ENCODE data around the gene ATP2B2. TPM values are rescaled to one million over a fixed set of nuclear protein-coding genes. Genes with fewer than 3 reads are reported as not detected.
"Not testable (repeated sequence)": the region's sequence is repeated elsewhere in the genome, so short reads cannot be mapped to it uniquely, and the experiment has no call there.

ATP2B2 gene
- total and polyA plus RNA-seq, 5 experiments from 2014 or later: not detected

DNA sequence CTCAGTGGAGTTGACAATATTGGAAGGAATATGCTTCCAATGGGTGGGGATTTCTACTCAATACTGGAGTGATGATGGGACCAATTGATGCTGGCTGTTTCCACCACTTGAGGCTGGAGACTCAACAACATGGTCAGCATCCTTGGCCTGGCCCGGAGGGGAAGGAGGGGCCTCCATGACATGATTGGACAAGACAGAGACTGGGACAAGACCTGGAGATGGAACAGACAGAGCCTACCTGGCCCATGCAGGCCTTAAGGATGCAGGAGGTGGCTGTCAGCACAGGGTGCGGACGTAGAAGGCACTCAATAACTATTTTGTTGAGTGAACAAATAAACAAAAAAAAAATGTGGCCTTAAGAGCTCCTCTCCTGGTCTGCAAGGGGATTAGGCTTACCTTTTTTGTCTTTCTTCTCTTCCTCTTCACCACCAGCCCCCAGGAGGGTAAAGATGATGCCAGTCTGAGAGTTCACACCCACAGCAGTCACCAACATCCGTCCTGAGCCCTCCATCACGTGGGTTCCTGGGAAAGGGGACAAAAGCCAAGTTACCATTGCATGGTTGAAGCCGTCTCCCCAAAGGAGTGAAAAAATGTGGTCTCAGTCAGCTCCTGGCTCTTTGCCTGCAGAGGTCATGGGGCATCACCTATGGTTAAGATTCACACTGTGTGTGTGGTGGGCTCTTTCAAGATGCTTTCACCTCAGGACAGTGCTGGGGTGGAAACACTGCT, 117.3 kb downstream of the ATP2B2 start:
- Mint-ChIP-seq H3K9me3 (peaks cover 0 to 42% (median 23%) of the 10 kb centered on the region in 9 donors), H3K36me3 (peaks cover 0 to 22% (median 0%) of the 10 kb centered on the region in 3 donors), H3K4me1 (peaks cover 8 to 47% (median 12%) of the 10 kb centered on the region in 4 donors), H3K27me3 (peaks cover 0 to 6% (median 1%) of the 10 kb centered on the region in 5 donors), H3K4me3 (no peak overlapping the region), H3K27ac (peak overlapping the region in 2 of 10 donors; percentile 34 to 76)
- POLR2A ChIA-PET: no interaction called here
- ATAC-seq (no peak), DNase-seq (peak in 2 of 10 donors; percentile 8 to 62)

DNA sequence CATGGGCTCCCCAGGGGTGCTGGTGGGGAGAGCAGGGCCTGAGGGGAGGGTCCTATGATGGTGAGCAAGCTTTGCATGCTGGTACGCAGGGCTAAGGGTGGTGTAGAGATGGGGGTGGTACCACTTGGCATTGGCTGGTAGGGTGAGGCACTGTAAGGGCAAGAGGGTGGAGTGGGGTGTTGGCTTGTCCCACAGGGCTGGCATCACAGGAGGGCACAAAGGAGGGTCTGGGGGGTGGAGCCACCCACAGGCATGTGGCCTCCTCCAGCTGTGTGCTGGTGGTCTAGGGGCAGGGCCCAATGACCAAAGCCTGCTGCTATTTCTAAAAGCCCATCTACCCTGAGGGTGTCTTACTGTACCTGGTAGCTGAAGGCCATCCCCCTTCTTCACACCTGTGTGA, 119.3 kb downstream of the ATP2B2 start:
- DNase-seq (peak in 1 of 10 donors; percentile 51), ATAC-seq (no peak)
- Mint-ChIP-seq H3K36me3 (peaks cover 0 to 22% (median 0%) of the 10 kb centered on the region in 3 donors), H3K4me1 (peaks cover 6 to 34% (median 8%) of the 10 kb centered on the region in 4 donors), H3K27ac (no peak overlapping the region), H3K9me3 (peaks cover 0 to 42% (median 23%) of the 10 kb centered on the region in 9 donors), H3K4me3 (no peak overlapping the region), H3K27me3 (peaks cover 0 to 6% (median 1%) of the 10 kb centered on the region in 5 donors)
- POLR2A ChIA-PET: no interaction called here

DNA sequence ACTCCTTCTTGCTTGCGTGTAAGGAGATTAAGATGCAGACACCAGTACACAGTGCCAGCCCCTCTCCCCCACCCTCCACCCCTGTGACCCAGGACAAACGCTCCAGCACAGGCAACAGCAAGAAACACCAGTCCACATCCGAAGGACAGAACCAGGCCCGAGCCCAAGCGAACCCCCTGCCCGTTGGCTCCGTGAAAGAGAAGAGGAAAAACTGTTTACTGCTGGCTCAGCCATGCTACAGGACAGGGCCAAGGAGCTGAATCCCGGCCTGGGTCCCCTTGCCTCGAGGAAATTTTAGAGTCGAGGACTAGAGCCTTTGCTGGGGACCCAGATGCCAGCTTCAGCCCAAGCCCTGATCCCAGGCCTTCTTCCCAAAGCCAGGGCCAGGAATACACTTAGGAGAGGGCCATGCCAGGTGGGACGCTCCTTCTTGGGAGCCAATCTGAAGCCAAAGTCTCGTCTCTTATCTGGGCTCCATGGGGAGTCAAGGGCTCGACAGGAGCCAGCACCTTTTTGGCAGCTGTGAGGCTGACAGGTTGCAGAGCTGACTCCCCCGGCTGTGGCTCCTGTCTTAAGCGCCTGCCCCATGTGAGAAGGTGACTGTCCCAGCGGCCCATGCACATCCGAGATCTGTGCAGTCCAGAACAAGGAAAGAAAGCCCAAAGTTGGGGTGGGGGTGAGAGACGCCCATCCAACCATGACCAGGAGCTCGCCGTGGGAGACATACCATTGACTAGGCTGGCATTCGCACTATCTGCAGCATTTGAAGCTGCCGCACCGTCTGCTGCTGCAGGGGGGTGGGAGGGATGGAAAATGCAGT, 120.6 kb downstream of the ATP2B2 start:
- Mint-ChIP-seq H3K9me3 (peaks cover 0 to 38% (median 23%) of the 10 kb centered on the region in 9 donors), H3K36me3 (peaks cover 0 to 22% (median 0%) of the 10 kb centered on the region in 3 donors), H3K27ac (no peak overlapping the region), H3K4me3 (no peak overlapping the region), H3K4me1 (peaks cover 0 to 20% (median 2%) of the 10 kb centered on the region in 4 donors), H3K27me3 (peaks cover 0 to 6% (median 1%) of the 10 kb centered on the region in 5 donors)
- ATAC-seq (no peak), DNase-seq (peak in 1 of 10 donors; percentile 45)
- POLR2A ChIA-PET: no interaction called here

DNA sequence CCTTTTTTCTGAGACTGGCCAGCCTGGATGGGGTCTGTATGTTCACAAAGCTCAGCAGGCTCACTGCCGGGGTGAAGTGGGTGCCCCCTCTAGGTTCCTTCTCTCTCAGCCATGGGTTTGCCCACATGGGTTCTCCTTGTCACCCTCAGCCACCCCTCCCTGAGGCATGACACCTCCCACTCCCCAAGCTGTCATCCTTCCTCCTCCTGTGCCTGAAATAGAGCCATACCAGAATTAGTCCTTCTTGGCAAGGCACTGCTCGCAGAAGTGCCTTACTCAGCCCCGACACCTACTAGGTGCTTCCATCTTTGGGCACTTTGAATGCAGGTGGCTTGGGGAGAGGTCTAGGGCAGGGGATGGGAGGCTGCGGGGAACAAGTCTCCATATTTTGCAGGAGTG, 121.5 kb downstream of the ATP2B2 start:
- DNase-seq: peak in 1 of 10 donors; percentile 38
- peaks cover 0 to 13% (median 1%) of the 10 kb centered on the region in 5 donors for H3K27me3 Mint-ChIP-seq
- peaks cover 0 to 17% (median 0%) of the 10 kb centered on the region in 3 donors for H3K36me3 Mint-ChIP-seq
- no peak overlapping the region for H3K27ac Mint-ChIP-seq
- POLR2A ChIA-PET: no interaction called here
- no peak overlapping the region for H3K4me3 Mint-ChIP-seq
- peaks cover 0 to 12% (median under 1%) of the 10 kb centered on the region in 4 donors for H3K4me1 Mint-ChIP-seq
- no peak for ATAC-seq
- H3K9me3 Mint-ChIP-seq: peaks cover 0 to 32% (median 17%) of the 10 kb centered on the region in 9 donors

DNA sequence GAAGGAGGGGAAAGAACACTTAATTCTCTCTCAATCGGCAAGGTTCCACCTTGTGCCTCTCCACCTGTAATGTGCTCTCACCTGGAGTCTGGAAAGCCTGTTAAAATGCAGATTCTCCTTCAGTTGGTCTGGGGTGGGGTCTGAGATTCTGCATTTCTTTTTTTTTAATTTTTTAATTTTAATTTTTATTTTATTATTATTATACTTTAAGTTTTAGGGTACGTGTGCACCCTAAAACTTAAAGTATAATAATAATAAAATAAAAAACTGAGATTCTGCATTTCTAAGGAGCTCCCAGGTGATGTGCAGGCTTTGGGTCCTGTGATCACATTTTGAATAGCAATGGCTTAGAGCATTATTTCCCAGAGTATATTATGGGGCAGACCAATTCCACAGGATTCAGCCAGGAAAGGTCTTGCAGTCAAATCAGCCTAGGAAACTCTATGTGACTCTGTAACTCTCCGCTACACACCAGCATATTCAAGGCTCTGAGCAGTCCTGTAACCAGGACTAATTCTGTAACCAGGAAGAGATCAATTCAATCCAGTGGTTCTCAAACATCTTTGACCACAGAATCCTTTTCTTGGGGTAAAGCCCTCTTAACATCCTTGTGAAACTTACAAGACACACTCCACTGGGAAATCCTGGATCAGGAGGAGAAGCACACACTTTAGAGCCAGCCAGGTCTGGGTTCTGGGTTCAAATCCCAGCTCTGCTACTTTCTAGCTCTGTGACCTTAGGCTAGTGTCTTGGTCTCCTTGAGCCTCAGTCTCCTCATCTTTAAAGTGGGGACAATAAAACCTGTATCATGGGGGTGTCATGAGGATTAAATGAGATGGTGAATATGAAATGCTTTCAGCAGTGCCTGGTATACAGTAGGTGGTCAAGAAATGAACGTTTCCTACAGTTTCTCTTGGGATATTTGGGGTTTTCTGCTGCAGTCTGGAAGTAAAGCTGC, 122.2 kb downstream of the ATP2B2 start:
- POLR2A ChIA-PET: no interaction called here
- peaks cover 0 to 13% (median 1%) of the 10 kb centered on the region in 5 donors for H3K27me3 Mint-ChIP-seq
- peaks cover 0 to 25% (median 13%) of the 10 kb centered on the region in 9 donors for H3K9me3 Mint-ChIP-seq
- peaks cover 0 to 13% (median 0%) of the 10 kb centered on the region in 3 donors for H3K36me3 Mint-ChIP-seq
- H3K27ac Mint-ChIP-seq: no peak overlapping the region
- ATAC-seq (no peak), DNase-seq (peak in 1 of 10 donors; percentile 4)
- H3K4me3 Mint-ChIP-seq: no peak overlapping the region
- peaks cover 0 to 5% (median 0%) of the 10 kb centered on the region in 4 donors for H3K4me1 Mint-ChIP-seq

DNA sequence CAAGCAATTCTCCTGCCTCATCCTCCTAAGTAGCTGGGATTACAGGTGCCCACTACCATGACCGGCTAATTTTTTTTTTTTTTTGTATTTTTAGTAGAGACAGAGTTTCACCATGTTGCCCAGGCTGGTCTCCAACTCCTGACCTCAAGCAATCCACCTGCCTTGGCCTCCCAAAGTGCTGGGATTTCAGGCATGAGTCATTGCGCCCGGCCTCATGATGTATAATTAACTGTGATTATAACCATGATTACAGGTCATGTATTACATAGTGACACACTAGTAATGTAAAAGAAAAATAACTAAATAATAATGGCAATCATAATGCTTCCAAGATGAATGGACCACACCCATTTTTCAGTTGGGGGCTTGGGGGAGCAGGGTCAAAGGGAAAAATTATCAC, 122.9 kb downstream of the ATP2B2 start:
- Mint-ChIP-seq H3K9me3 (peaks cover 0 to 18% (median 9%) of the 10 kb centered on the region in 9 donors), H3K27me3 (peaks cover 0 to 13% (median 1%) of the 10 kb centered on the region in 5 donors)
- DNase-seq, H3K4me1 Mint-ChIP-seq, POLR2A ChIA-PET, H3K27ac Mint-ChIP-seq, H3K4me3 Mint-ChIP-seq, ATAC-seq, H3K36me3 Mint-ChIP-seq: not testable (repeated sequence)

DNA sequence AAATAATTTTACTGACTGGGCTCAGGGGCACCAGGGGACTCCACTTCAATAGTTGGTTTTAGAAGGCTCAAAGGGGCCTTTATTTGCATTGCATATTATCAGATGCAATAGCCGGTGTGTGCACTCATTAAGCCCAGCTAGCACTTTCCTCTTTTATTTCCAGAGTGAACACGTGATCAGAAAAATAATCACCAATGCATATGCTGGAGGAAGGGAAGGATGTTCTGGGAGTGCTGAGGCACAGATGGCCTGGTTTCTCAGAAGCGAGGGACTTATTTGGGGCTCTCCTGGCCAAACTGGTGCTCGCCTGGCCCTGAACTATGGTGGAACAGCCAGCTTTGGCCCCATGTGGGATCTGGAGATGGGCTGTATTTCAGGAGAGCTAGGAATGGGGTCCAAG, 124.0 kb downstream of the ATP2B2 start:
- Mint-ChIP-seq H3K27ac (no peak overlapping the region), H3K4me1 (no peaks in the 10 kb centered on the region), H3K27me3 (peaks cover 0 to 13% (median 1%) of the 10 kb centered on the region in 5 donors), H3K4me3 (no peak overlapping the region), H3K36me3 (no peaks in the 10 kb centered on the region), H3K9me3 (peaks cover 0 to 8% (median 0%) of the 10 kb centered on the region in 9 donors)
- POLR2A ChIA-PET: no interaction called here
- peak in 1 of 10 donors; percentile 13 for DNase-seq
- no peak for ATAC-seq

DNA sequence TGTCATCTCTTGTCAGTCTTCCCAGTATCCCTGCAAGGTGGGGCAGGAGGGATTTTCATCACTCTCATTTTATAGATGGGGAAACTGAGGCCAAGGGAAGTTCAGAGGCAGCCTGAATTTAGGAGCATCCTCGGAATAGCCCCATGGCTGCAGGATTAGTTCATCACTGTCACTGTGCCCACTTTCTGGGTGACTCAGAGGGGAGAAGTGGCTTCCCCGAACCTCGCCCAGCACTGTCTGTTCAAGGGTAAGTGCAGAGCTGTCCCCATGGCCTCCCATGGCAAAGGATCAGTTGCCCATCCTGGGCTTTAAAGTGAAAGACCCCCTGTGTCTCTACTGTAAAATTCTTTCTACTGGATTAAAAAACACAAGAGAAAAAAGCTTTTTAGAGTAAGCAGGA, 124.5 kb downstream of the ATP2B2 start:
- H3K4me3 Mint-ChIP-seq: no peak overlapping the region
- POLR2A ChIA-PET: no interaction called here
- H3K36me3 Mint-ChIP-seq: no peaks in the 10 kb centered on the region
- no peak for ATAC-seq
- peaks cover 0 to 8% (median 0%) of the 10 kb centered on the region in 9 donors for H3K9me3 Mint-ChIP-seq
- peaks cover 0 to 3% (median 1%) of the 10 kb centered on the region in 4 donors for H3K4me1 Mint-ChIP-seq
- H3K27ac Mint-ChIP-seq: no peak overlapping the region
- peak in 1 of 10 donors; percentile 4 for DNase-seq
- peaks cover 0 to 11% (median 1%) of the 10 kb centered on the region in 5 donors for H3K27me3 Mint-ChIP-seq

DNA sequence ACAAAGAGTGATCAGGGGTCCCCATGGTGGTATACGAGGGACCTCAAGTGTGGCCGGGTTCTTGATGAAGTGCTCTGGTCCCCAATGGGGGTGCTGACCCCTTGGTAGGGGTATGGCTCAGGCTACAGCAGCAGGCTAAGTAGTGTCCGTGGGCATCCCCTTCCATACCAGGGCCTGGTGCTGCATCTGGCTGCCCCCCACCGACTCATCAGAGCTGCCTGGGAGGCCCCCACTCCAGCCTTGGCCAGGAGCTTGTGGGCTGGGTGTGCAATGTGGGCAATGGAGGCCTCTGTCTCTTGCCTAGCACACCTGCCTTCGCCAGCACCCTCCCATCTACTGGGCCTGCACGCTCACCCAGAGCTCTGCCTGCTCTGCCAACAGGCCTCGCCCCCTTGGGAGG, 125.4 kb downstream of the ATP2B2 start:
- ATAC-seq (no peak), DNase-seq (peak in 1 of 10 donors; percentile 7)
- peaks cover 0 to 5% (median 2%) of the 10 kb centered on the region in 4 donors for H3K4me1 Mint-ChIP-seq
- peaks cover 0 to 2% (median 0%) of the 10 kb centered on the region in 9 donors for H3K9me3 Mint-ChIP-seq
- H3K4me3 Mint-ChIP-seq: no peak overlapping the region
- no peaks in the 10 kb centered on the region for H3K36me3 Mint-ChIP-seq
- H3K27me3 Mint-ChIP-seq: peaks cover 0 to 10% (median 1%) of the 10 kb centered on the region in 5 donors
- H3K27ac Mint-ChIP-seq: no peak overlapping the region
- POLR2A ChIA-PET: no interaction called here

DNA sequence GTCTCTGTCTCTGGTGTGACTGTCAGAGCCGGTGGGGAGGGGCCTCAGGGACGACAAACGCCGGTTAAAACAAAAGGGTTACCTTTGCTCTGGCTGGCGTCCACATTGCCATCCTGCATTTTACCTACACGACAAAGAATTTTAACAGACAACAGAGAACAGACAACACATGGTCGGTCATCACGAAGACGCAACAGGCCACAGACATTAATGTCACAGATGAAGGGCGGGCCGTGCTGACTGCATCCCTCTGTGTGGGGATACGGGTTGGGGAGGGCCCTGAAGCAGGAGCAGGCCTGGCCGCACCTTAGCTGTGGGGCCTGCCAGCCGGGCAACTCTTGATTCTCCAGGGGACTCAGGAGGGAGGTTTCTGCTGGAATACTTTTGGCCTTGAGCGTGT, 126.2 kb downstream of the ATP2B2 start:
- H3K4me3 Mint-ChIP-seq: no peak overlapping the region
- peak in 1 of 10 donors; percentile 15 for DNase-seq
- peaks cover 0 to 10% (median 1%) of the 10 kb centered on the region in 5 donors for H3K27me3 Mint-ChIP-seq
- ATAC-seq: no peak
- H3K27ac Mint-ChIP-seq: peak overlapping the region in 1 of 10 donors; percentile 62
- H3K9me3 Mint-ChIP-seq: no peaks in the 10 kb centered on the region
- no peaks in the 10 kb centered on the region for H3K36me3 Mint-ChIP-seq
- POLR2A ChIA-PET: no interaction called here
- peaks cover 0 to 5% (median 2%) of the 10 kb centered on the region in 4 donors for H3K4me1 Mint-ChIP-seq

DNA sequence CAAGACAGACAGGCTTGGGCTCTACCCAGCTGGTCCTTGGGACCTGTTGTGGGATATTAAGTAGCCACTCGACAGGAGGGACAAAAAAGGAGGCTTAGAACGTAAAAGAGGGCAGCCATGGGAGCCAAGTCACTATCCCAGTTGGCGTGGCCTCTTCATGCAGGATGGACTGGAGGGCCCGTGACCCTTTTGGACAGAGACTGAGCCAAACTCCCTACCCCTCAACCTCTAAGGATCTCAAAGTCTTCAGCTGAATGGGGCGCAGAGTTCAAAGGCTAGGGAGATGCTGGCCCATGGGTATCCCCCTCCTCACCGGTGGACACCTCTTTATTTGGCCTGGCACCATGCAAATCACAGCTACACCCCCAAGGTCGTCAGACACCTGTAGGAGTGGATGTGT, 126.6 kb downstream of the ATP2B2 start:
- Mint-ChIP-seq H3K27ac (peak overlapping the region in 1 of 10 donors; percentile 71), H3K36me3 (no peaks in the 10 kb centered on the region), H3K4me3 (no peak overlapping the region), H3K4me1 (peaks cover 0 to 5% (median 2%) of the 10 kb centered on the region in 4 donors), H3K9me3 (no peaks in the 10 kb centered on the region), H3K27me3 (peaks cover 0 to 8% (median 0%) of the 10 kb centered on the region in 5 donors)
- no peak for ATAC-seq
- DNase-seq: peak in 1 of 10 donors; percentile 1
- POLR2A ChIA-PET: no interaction called here

DNA sequence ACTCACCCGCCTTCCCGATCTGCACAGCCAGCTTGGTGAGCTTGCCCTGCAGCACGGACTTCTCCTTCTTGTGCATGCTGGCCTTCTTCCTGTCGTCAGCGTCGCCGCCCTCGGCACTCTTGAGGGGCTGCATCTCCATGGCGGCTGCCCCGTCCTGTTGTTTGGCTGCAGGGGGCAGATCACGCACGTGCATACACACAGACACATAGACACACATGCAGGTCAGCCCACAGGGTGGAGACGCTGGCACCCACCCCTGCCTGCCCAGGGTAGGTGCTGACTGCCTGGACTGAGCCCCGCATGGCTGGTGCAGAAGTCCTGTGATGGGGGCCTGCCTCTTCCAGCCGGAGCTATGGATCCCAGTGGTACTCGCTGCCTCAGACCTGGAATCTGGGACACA, 127.1 kb downstream of the ATP2B2 start:
- H3K36me3 Mint-ChIP-seq: no peaks in the 10 kb centered on the region
- peak overlapping the region in 1 of 10 donors; percentile 43 for H3K27ac Mint-ChIP-seq
- POLR2A ChIA-PET: no interaction called here
- no peak for DNase-seq
- H3K4me1 Mint-ChIP-seq: peaks cover 0 to 5% (median 2%) of the 10 kb centered on the region in 4 donors
- peaks cover 0 to 7% (median 0%) of the 10 kb centered on the region in 5 donors for H3K27me3 Mint-ChIP-seq
- H3K4me3 Mint-ChIP-seq: no peak overlapping the region
- no peaks in the 10 kb centered on the region for H3K9me3 Mint-ChIP-seq
- ATAC-seq: no peak

Data from naive thymus-derived CD8-positive, alpha-beta T cell (primary cell).